Measurements from ENCODE around the gene NDC1. TPM values are rescaled to one million over a fixed set of nuclear protein-coding genes. Genes with fewer than 3 reads are reported as not detected.

NDC1 gene
- total RNA-seq, 1 donor from 2014 or later, result 8.6 TPM

- Mint-ChIP-seq H3K36me3 (ENCODE audit: low read depth) (no peaks in the 10 kb centered on the region), H3K27me3 (ENCODE audit: low read depth) (no peaks in the 10 kb centered on the region)
Observed at GRCh38 chr1:53733447-53733931, 104.6 kb downstream of the NDC1 start.

GRCh38 chr1:53732912-53733317, 105.2 kb downstream of the NDC1 start:
- Mint-ChIP-seq H3K4me3 (ENCODE audit: unreplicated experiment) (peak overlapping the region; percentile 53), H3K27ac (ENCODE audit: unreplicated experiment) (peak overlapping the region; percentile 97), H3K4me1 (ENCODE audit: low read depth) (peaks cover 95% of the 10 kb centered on the region), H3K27me3 (ENCODE audit: low read depth) (no peaks in the 10 kb centered on the region), H3K9me3 (ENCODE audit: low read depth) (no peaks in the 10 kb centered on the region), H3K36me3 (ENCODE audit: low read depth) (no peaks in the 10 kb centered on the region)
- no peak for TF ChIP-seq CTCF (IDR thresholded peaks at IDR 0.05)
- DNase-seq (ENCODE audit: low spot score), result no peak

More at GRCh38 chr1:53733447-53733931, 104.6 kb downstream of the NDC1 start:
- peak overlapping the region; percentile 97 for H3K27ac Mint-ChIP-seq (ENCODE audit: unreplicated experiment)
- no peak for DNase-seq (ENCODE audit: low spot score)
- no peaks in the 10 kb centered on the region for H3K9me3 Mint-ChIP-seq (ENCODE audit: low read depth)
- TF ChIP-seq CTCF (IDR thresholded peaks at IDR 0.05), result no peak
- H3K4me1 Mint-ChIP-seq (ENCODE audit: low read depth), result peaks cover 91% of the 10 kb centered on the region
- peak overlapping the region; percentile 53 for H3K4me3 Mint-ChIP-seq (ENCODE audit: unreplicated experiment)

- peaks cover 99% of the 10 kb centered on the region for H3K4me1 Mint-ChIP-seq (ENCODE audit: low read depth)
- no peak for DNase-seq (ENCODE audit: low spot score)
- no peaks in the 10 kb centered on the region for H3K27me3 Mint-ChIP-seq (ENCODE audit: low read depth)
- peak overlapping the region; percentile 53 for H3K4me3 Mint-ChIP-seq (ENCODE audit: unreplicated experiment)
- H3K27ac Mint-ChIP-seq (ENCODE audit: unreplicated experiment), result peak overlapping the region; percentile 97
- no peak for TF ChIP-seq CTCF (IDR thresholded peaks at IDR 0.05)
- no peaks in the 10 kb centered on the region for H3K36me3 Mint-ChIP-seq (ENCODE audit: low read depth)
- H3K9me3 Mint-ChIP-seq (ENCODE audit: low read depth), result no peaks in the 10 kb centered on the region
Observed at GRCh38 chr1:53732409-53732808, 105.7 kb downstream of the NDC1 start.

- peak overlapping the region; percentile 97 for H3K27ac Mint-ChIP-seq (ENCODE audit: unreplicated experiment)
- peak overlapping the region; percentile 53 for H3K4me3 Mint-ChIP-seq (ENCODE audit: unreplicated experiment)
- no peaks in the 10 kb centered on the region for H3K36me3 Mint-ChIP-seq (ENCODE audit: low read depth)
- DNase-seq (ENCODE audit: low spot score), result no peak
- H3K4me1 Mint-ChIP-seq (ENCODE audit: low read depth), result peaks cover 96% of the 10 kb centered on the region
- H3K9me3 Mint-ChIP-seq (ENCODE audit: low read depth), result no peaks in the 10 kb centered on the region
- TF ChIP-seq CTCF (IDR thresholded peaks at IDR 0.05), result no peak
- H3K27me3 Mint-ChIP-seq (ENCODE audit: low read depth), result no peaks in the 10 kb centered on the region
Observed at GRCh38 chr1:53731779-53732305, 106.3 kb downstream of the NDC1 start.

- Mint-ChIP-seq H3K36me3 (ENCODE audit: low read depth) (no peaks in the 10 kb centered on the region), H3K4me3 (ENCODE audit: unreplicated experiment) (no peak overlapping the region), H3K27me3 (ENCODE audit: low read depth) (no peaks in the 10 kb centered on the region), H3K27ac (ENCODE audit: unreplicated experiment) (peak overlapping the region; percentile 97), H3K4me1 (ENCODE audit: low read depth) (peaks cover 90% of the 10 kb centered on the region), H3K9me3 (ENCODE audit: low read depth) (no peaks in the 10 kb centered on the region)
- DNase-seq (ENCODE audit: low spot score), result no peak
- no peak for TF ChIP-seq CTCF (IDR thresholded peaks at IDR 0.05)
Observed at GRCh38 chr1:53731043-53731600, 107.0 kb downstream of the NDC1 start.
